A549 (cell line): ENCODE results near the gene ZSCAN20. TPM values are rescaled to one million over a fixed set of nuclear protein-coding genes. Genes with fewer than 3 reads are reported as not detected.
A peak's percentile ranks its signal among the peaks of the same experiment; 100 is the strongest.

ENCODE experiments used
- ATAC-seq, 2 experiments: fragments of 200-7000 bp in 1 of 2; fragments of >200 bp in 1 of 2; cut with Nextera tagmentation in 1 of 2; cut with Tn5 transposase in 1 of 2; 3 replicates each; pipeline versions ENCODE4 v1.8.0 to v1.9.1; 2018 to 2020; ENCODE audit warnings: mild to moderate bottlenecking in 1 of 2, moderate library complexity in 1 of 2
- CTCF ChIA-PET: fragments of 300-600 bp; sonication (Branson Sonifier 250); formaldehyde crosslinking; extraction: SDS; loops from one replicate; lab custom pipeline; 2021; ENCODE audit warnings: antibody characterized with exemption, inconsistent platforms; lab: Yijun Ruan, JAX
- POLR2A ChIA-PET: fragments of 350-600 bp; formaldehyde crosslinking; extraction: SDS; loops from one replicate; lab custom pipeline; 2021; ENCODE audit warnings: antibody characterized with exemption, inconsistent platforms; lab: Yijun Ruan, JAX
- DNase-seq, 2 experiments: peaks; one replicate each; pipeline versions ENCODE4 v3.0.0 to v3.0.0-alpha.2; 2011 to 2016; ENCODE audit warnings: low read depth in 1 of 2, low spot score in 1 of 2
- FAIRE-seq: peaks from 2 replicates; lab custom pipeline; 2011; peaks lifted over from hg19 to GRCh38; lab: Jason Lieb, UNC
- H3K27ac ChIP-seq, 2 experiments: fragments of >200 bp; sonication (Bioruptor Twin); formaldehyde crosslinking; 3 replicates each; pipeline ENCODE4 v1.5.1; 2016 to 2017
- H3K4me1 ChIP-seq: fragments of >200 bp; sonication (Bioruptor Twin); formaldehyde crosslinking; 3 replicates; pipeline ENCODE4 v1.6.1; 2016
- H3K4me2 ChIP-seq: fragments of >200 bp; sonication (Bioruptor Twin); formaldehyde crosslinking; 3 replicates; pipeline ENCODE4 v1.6.1; 2016
- H3K4me3 ChIP-seq: fragments of >200 bp; sonication (Bioruptor Twin); formaldehyde crosslinking; 3 replicates; pipeline ENCODE4 v1.5.1; 2016
- H3K9me3 ChIP-seq: fragments of >200 bp; sonication (Bioruptor Twin); formaldehyde crosslinking; 3 replicates; pipeline ENCODE4 v1.6.1; 2016
- BCL3 ChIP-seq: fragments of >200 bp; sonication (Bioruptor Twin); formaldehyde crosslinking; IDR thresholded peaks from 3 replicates; pipeline ENCODE4 v1.6.1; 2016
- CTCF ChIP-seq: fragments of >200 bp; sonication (Bioruptor Twin); formaldehyde crosslinking; IDR thresholded peaks from 3 replicates; pipeline ENCODE4 v1.5.1; 2016
- E2F6 ChIP-seq: IDR thresholded peaks from 2 replicates; pipeline ENCODE4 v1.6.1; 2012; ENCODE audit warnings: low read depth, borderline replicate concordance
- GATA3 ChIP-seq: IDR thresholded peaks from 2 replicates; pipeline ENCODE4 v1.6.1; 2012; ENCODE audit warnings: borderline replicate concordance
- HES2 ChIP-seq: fragments of >200 bp; sonication (Bioruptor Twin); formaldehyde crosslinking; IDR thresholded peaks from 2 replicates; pipeline ENCODE4 v1.6.1; 2016
- HMGXB4 ChIP-seq: fragments of 250-450 bp; sonication (Bioruptor Pico); IDR thresholded peaks from 2 replicates; pipeline ENCODE4 v1.5.0; 2021; ENCODE audit warnings: mild to moderate bottlenecking, moderate library complexity, borderline replicate concordance
- HOXA7 ChIP-seq: fragments of 250-450 bp; sonication (Bioruptor Pico); IDR thresholded peaks from 2 replicates; pipeline ENCODE4 v1.5.0; 2020; ENCODE audit warnings: mild to moderate bottlenecking, moderate library complexity
- JUN ChIP-seq, 2 experiments: fragments of >200 bp; sonication (Bioruptor Twin); formaldehyde crosslinking; IDR thresholded peaks; 2 replicates in 1 of 2; 3 replicates in 1 of 2; pipeline ENCODE4 v1.6.1; 2016 to 2017
- KDM1A ChIP-seq: fragments of 200-600 bp; sonication (generic); IDR thresholded peaks from 2 replicates; pipeline ENCODE4 v1.6.1; 2016; ENCODE audit warnings: low read depth, mild to moderate bottlenecking
- MAFK ChIP-seq: fragments of 450-650 bp; IDR thresholded peaks from 2 replicates; pipeline ENCODE4 v1.6.1; 2014; ENCODE audit not compliant: partially characterized antibody
- MAX ChIP-seq: IDR thresholded peaks from 2 replicates; pipeline ENCODE4 v1.6.1; 2012
- MYC ChIP-seq: IDR thresholded peaks from 2 replicates; pipeline ENCODE4 v1.6.1; 2012; ENCODE audit warnings: mild to moderate bottlenecking, inconsistent platforms, low read length, improper control_type of control experiment, borderline replicate concordance
- PBX3 ChIP-seq: IDR thresholded peaks from 2 replicates; pipeline ENCODE4 v1.6.1; 2012
- PHF8 ChIP-seq: fragments of 200-600 bp; sonication (generic); IDR thresholded peaks from 2 replicates; pipeline ENCODE4 v1.6.1; 2016; ENCODE audit warnings: low read depth, mild to moderate bottlenecking, antibody characterized with exemption, moderate library complexity, borderline replicate concordance
- POLR2A ChIP-seq: IDR thresholded peaks from 2 replicates; pipeline ENCODE4 v1.6.1; 2012; ENCODE audit warnings: mild to moderate bottlenecking, low read length
- RARB ChIP-seq: fragments of 250-450 bp; sonication (Bioruptor Pico); IDR thresholded peaks from 2 replicates; pipeline ENCODE4 v1.8.0; 2021; ENCODE audit warnings: mild to moderate bottlenecking, moderate library complexity
- RCOR1 ChIP-seq: fragments of 150-350 bp; IDR thresholded peaks from 2 replicates; pipeline ENCODE4 v1.6.1; 2014; ENCODE audit warnings: antibody characterized with exemption, low read length, low read depth
- TP53 ChIP-seq: fragments of 250-450 bp; sonication (Bioruptor Pico); IDR thresholded peaks from 2 replicates; pipeline ENCODE4 v1.5.0; 2021; ENCODE audit warnings: mild to moderate bottlenecking, moderate library complexity
- ZFP36 ChIP-seq: fragments of 450-650 bp; IDR thresholded peaks from 2 replicates; pipeline ENCODE4 v1.6.1; 2014; ENCODE audit warnings: borderline replicate concordance; ENCODE audit not compliant: partially characterized antibody
- ZSCAN20 ChIP-seq: fragments of 250-450 bp; sonication (Bioruptor Pico); IDR thresholded peaks from 2 replicates; pipeline ENCODE4 v1.8.0; 2022; ENCODE audit warnings: mild to moderate bottlenecking, moderate library complexity
- WGBS: methylation state at CpG from one replicate; pipeline ENCODE4 v1.1.6; 2017; ENCODE audit errors: missing lambda C conversion rate; 5-methylcytosine and 5-hydroxymethylcytosine counted together
- polyA minus RNA-seq: library from RNA; depleted of rRNA, polyadenylated mRNA; stranded (reverse); fragments of >200 nt; gene quantifications from 2 replicates; pipeline ENCODE4 v1.2.3, GENCODE V29; 2011; rRNA and poly(A)+ RNA removed
- polyA plus RNA-seq, 4 experiments: library from polyadenylated mRNA; depleted of rRNA in 3 of 4; stranded (reverse); fragments of >200 nt; fragmentation: RNase III in 1 of 4; extraction: RNeasy Plus Mini Kit Qiagen cat#74134 plus additional on column Dnase treatment in 1 of 4; gene quantifications; 2 replicates in 3 of 4; 3 replicates in 1 of 4; pipeline ENCODE4 v1.2.3, GENCODE V29; 2011 to 2017

The ZSCAN20 gene
- polyA plus RNA-seq (2011; rRNA removed): 1.9 and 2.1 TPM in 2 replicates
- polyA plus RNA-seq (2012; cell fraction: cytosol; rRNA removed): 0.82 and 0.89 TPM in 2 replicates
- 1.0 and 1.5 TPM in 2 replicates for polyA plus RNA-seq (2012; cell fraction: nucleus; rRNA removed)
- 1.3 to 1.5 TPM (median 1.4 TPM) in 3 replicates for polyA plus RNA-seq (2017; fragmentation: RNase III; extraction: RNeasy Plus Mini Kit Qiagen cat#74134 plus additional on column Dnase treatment)
- 4.4 and 5.9 TPM in 2 replicates for polyA minus RNA-seq

GRCh38 chr1:33472269-33472980, at the start of gene ZSCAN20:
Gene ZSCAN20 (plus strand): TSS chr1:33472645. CDS start chr1:33479289, 6,644 bp downstream.
- no peak for TF ChIP-seq HES2
- no peak for TF ChIP-seq MAFK
- no peak for TF ChIP-seq MAX
- peak; percentile 53 for TF ChIP-seq POLR2A
- 0 out of 3 replicates have a peak, but pooled peaks have one; percentile 37 for TF ChIP-seq BCL3
- TF ChIP-seq E2F6: no peak
- TF ChIP-seq MYC: no peak
- no peak for TF ChIP-seq GATA3
- TF ChIP-seq HMGXB4 (CRISPR knock-in tag): no peak
- TF ChIP-seq HOXA7: no peak
- no peak for TF ChIP-seq ZSCAN20
- TF ChIP-seq CTCF: no peak
- no peak for TF ChIP-seq ZFP36
- no peak for TF ChIP-seq RCOR1
- peak; percentile 47; the same call in 1 of the 2 replicates for TF ChIP-seq PHF8
- TF ChIP-seq PBX3: peak; percentile 89
- no peak for TF ChIP-seq TP53 (CRISPR knock-in tag)
- TF ChIP-seq RARB: no peak
- no peak for TF ChIP-seq KDM1A
- 0 out of 5 replicates have a peak, but pooled peaks of 1 of the 2 experiments have one; percentile 31 for TF ChIP-seq JUN (IDR thresholded peaks at IDR 0.05)
- ChIA-PET CTCF (interaction anchor here (1.4 to 8.3 kb wide), 3 partner anchors 13 to 177 kb away, joined by 3 to 74 read pairs (median 37); no protein-coding TSS in a partner anchor), POLR2A (no interaction called here)
- peak within 1 kb of the TSS; percentile 78 to 87 for H3K27ac ChIP-seq
- H3K4me2 ChIP-seq: peak within 1 kb of the TSS; percentile 98
- FAIRE-seq (no peak), DNase-seq (peak; percentile 80 to 95), ATAC-seq (peak; percentile 96 to 98)
- WGBS: 0% methylated on average over 15 of the region's 38 CpGs
- H3K4me1 ChIP-seq: peaks cover 9% of the 10 kb centered on the region
- peak within 1 kb of the TSS; percentile 91 for H3K4me3 ChIP-seq
- no peaks in the 10 kb centered on the region for H3K9me3 ChIP-seq
